Muscle of leg (tissue), 16 donors: ENCODE measurements around the gene RAB15. TPM values are rescaled to one million over a fixed set of nuclear protein-coding genes. Genes with fewer than 3 reads are reported as not detected.

ENCODE experiments used
- DNase-seq: peaks from one replicate; pipeline ENCODE4 v3.0.0; 2013
- H3K27ac ChIP-seq: one replicate; pipeline ENCODE4 v1.5.1; 2013; ENCODE audit warnings: mild to moderate bottlenecking, low read length, control low read depth
- H3K27me3 ChIP-seq: one replicate; pipeline ENCODE4 v1.6.1; 2013; ENCODE audit warnings: low read length; ENCODE audit not compliant: control insufficient read depth, insufficient read depth
- H3K36me3 ChIP-seq: one replicate; pipeline ENCODE4 v1.6.1; 2013; ENCODE audit warnings: low read length; ENCODE audit not compliant: control insufficient read depth, insufficient read depth
- H3K4me1 ChIP-seq: one replicate; pipeline ENCODE4 v1.6.1; 2013; ENCODE audit warnings: low read length; ENCODE audit not compliant: control insufficient read depth, insufficient read depth
- H3K4me3 ChIP-seq: one replicate; pipeline ENCODE4 v1.5.1; 2013; ENCODE audit warnings: low read length, control low read depth
- H3K9me3 ChIP-seq: replicated peaks from 2 replicates; pipeline ENCODE4 v1.6.1; 2013; ENCODE audit warnings: low read depth, low read length; ENCODE audit not compliant: control insufficient read depth
- WGBS: methylation state at CpG from one replicate; pipeline ENCODE4 v1.1.5; 2013; ENCODE audit warnings: missing lambda C conversion rate; ENCODE audit not compliant: insufficient coverage; 5-methylcytosine and 5-hydroxymethylcytosine counted together
- long read RNA-seq, 11 donors: transcript quantifications; one replicate each; lab custom pipeline, GENCODE V29; 2026
- polyA plus RNA-seq, 8 donors: library from polyadenylated mRNA; unstranded; fragments of 120-200 nt; gene quantifications; one replicate each; pipeline versions ENCODE4 v1.2.1 to v1.2.3, GENCODE V29; 2013; ENCODE audit warnings: inconsistent platforms in 1 of 8, low replicate concordance in 1 of 8; ENCODE audit not compliant: insufficient read length in 8 of 8, insufficient read depth in 1 of 8
- total RNA-seq: library from RNA; stranded (reverse); fragments of 120-200 nt; gene quantifications from one replicate; pipeline ENCODE4 v1.2.4, GENCODE V29; 2013

Gene RAB15
- total RNA-seq (15.7 TPM), polyA plus RNA-seq (10 to 100 TPM; 21.3 to 31.8 (median 26.2) TPM)
- long read RNA-seq, donor 1, partial matches to known transcripts, result 0 of 3 reads
- long read RNA-seq, donor 1, other reads (novel, unspliced or antisense), result 0 of 3 reads
- long read RNA-seq, donor 2, result 0 reads
- long read RNA-seq, donor 3, transcript RAB15-203 (7 exons, 3,515 nt), result major isoform, 8 of 8 reads
- long read RNA-seq, donor 3, partial matches to known transcripts, result 0 of 8 reads
- long read RNA-seq, donor 3, other reads (novel, unspliced or antisense), result 0 of 8 reads
- long read RNA-seq, donor 4, transcript RAB15-203 (7 exons, 3,515 nt), result major isoform, 5 of 5 reads
- long read RNA-seq, donor 4, partial matches to known transcripts, result 0 of 5 reads
- long read RNA-seq, donor 4, other reads (novel, unspliced or antisense), result 0 of 5 reads
- long read RNA-seq, donor 5, transcript RAB15-203 (7 exons, 3,515 nt), result major isoform, 7 of 7 reads
- long read RNA-seq, donor 5, partial matches to known transcripts, result 0 of 7 reads
- long read RNA-seq, donor 5, other reads (novel, unspliced or antisense), result 0 of 7 reads
- long read RNA-seq, donor 6, transcript RAB15-203 (7 exons, 3,515 nt), result major isoform, 12 of 12 reads
- long read RNA-seq, donor 6, partial matches to known transcripts, result 0 of 12 reads
- long read RNA-seq, donor 6, other reads (novel, unspliced or antisense), result 0 of 12 reads
- long read RNA-seq, donor 7, partial matches to known transcripts, result 0 of 5 reads
- long read RNA-seq, donor 7, other reads (novel, unspliced or antisense), result 0 of 5 reads
- long read RNA-seq, donor 8, result 0 reads
- long read RNA-seq, donor 9, partial matches to known transcripts, result 0 of 3 reads
- long read RNA-seq, donor 9, other reads (novel, unspliced or antisense), result 0 of 3 reads
- long read RNA-seq, donor 10, partial matches to known transcripts, result 0 of 4 reads
- long read RNA-seq, donor 10, other reads (novel, unspliced or antisense), result 0 of 4 reads
- long read RNA-seq, donor 11, partial matches to known transcripts, result 0 of 2 reads
- long read RNA-seq, donor 11, other reads (novel, unspliced or antisense), result 0 of 2 reads

DNA sequence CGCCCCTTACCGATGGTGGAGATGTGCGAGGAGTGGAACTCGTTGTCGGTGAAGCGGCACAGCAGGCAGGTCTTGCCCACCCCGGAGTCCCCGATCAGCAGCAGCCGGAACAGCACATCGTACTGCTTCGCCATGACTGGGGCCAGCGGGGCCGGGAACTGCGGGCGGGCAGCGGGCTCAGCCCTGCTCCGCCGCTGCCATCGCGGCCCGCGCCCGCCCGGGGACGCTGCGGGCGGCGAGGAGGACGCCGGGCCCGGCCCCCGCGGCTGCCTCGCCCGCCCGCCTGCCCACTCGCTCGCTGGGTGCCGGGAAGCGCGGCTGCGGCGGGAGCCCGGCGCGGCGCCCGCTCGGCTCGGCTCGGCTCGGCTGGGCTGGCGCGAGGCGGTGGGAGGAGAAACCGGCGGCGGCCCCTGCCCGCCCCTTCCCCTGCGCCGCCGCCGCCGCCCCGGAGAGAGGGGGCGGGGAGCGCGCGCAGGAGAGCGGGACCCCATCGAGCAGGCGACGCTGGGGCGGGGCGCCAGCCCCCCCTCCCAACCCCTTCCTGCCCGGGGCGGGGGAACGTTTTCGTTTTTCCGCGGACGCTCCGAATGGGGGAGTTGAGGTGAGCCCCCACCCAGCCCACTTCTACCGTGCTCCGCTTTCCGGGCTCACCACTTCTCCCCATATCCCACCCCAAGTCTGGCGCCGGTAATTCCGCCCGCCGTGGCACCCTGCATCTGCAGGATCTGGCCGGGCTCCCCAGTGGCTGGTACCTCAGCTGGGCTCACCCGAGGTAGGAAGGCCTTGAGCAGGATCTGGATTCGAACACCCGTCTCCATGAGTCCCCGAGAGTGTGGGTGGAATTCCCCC, at the start of gene RAB15:
RAB15 (minus strand) TSS at position 394 of the 849 bp plus-strand sequence; CDS start at position 134, 260 bp downstream.
- H3K27me3 ChIP-seq, result peaks cover 2% of the 10 kb centered on the region
- H3K4me3 ChIP-seq, result peak within 1 kb of the TSS; percentile 57
- peaks cover 40% of the 10 kb centered on the region for H3K4me1 ChIP-seq
- peak; percentile 78 for DNase-seq
- 0% methylated on average over 75 of the region's 96 CpGs for WGBS
- H3K9me3 ChIP-seq, result no peaks in the 10 kb centered on the region
- H3K36me3 ChIP-seq, result peaks cover 2% of the 10 kb centered on the region
- H3K27ac ChIP-seq, result no peak within 1 kb of the TSS

DNA sequence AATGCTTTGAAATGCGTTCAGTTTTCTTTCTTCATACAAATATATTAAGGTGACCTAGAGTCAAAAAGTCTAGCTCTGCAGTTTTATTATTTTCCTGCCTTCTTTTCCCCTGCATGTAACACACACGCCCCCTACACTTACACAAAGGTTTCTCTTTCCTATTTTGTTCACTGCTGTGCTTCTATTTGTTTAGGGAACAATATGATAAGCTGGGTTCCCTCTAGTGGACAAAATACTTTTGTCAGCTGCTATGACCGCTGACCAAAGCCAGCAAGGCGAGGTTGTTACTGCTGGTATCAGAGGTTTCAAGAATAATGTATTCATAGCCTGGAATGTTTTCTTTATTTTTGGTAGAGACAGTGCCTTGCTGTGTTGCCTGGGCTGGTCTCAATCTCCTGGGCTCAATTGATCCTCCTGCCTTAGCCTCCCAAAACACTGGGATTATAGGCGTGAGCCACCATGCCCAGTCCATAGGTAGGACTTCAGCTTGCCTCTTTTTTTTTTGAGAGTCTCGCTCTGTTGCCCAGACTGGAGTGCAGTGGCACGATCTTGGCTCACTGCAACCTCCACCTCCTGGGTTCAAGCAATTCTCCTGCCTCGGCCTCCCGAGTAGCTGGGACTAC, 47.9 kb upstream of the RAB15 start:
- Histone ChIP-seq H3K27me3 (no peaks in the 10 kb centered on the region), H3K4me1 (no peaks in the 10 kb centered on the region), H3K36me3 (peaks cover 33% of the 10 kb centered on the region), H3K4me3 (no peak overlapping the region), H3K27ac (no peak overlapping the region), H3K9me3 (no peaks in the 10 kb centered on the region)
- 59% methylated on average over 3 of the region's 9 CpGs for WGBS
- peak; percentile 85 for DNase-seq

DNA sequence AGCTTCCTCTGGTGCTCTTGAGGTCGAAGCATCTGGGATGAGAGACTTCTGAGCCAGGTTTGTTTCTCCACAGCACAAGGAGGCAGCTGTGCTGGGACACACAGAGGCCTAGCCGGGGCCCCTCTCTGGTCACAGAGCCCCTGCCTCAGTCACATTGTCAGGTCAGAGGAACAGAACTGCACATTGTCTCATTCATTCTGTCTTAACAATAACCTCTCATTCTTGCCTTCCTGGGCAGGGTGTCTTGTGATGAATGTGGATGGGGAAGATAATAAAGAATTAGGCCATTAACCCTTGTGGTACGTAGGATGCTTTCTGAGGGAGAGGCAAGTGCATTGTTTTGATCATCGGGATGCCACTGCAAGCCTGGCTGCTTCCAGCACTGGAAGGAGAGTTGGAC, 44.3 kb upstream of the RAB15 start:
- Histone ChIP-seq H3K4me1 (no peaks in the 10 kb centered on the region), H3K4me3 (no peak overlapping the region), H3K9me3 (no peaks in the 10 kb centered on the region), H3K36me3 (peaks cover 52% of the 10 kb centered on the region), H3K27ac (no peak overlapping the region), H3K27me3 (no peaks in the 10 kb centered on the region)
- WGBS, result 81% methylated on average over 3 of the region's 4 CpGs
- DNase-seq, result no peak

DNA sequence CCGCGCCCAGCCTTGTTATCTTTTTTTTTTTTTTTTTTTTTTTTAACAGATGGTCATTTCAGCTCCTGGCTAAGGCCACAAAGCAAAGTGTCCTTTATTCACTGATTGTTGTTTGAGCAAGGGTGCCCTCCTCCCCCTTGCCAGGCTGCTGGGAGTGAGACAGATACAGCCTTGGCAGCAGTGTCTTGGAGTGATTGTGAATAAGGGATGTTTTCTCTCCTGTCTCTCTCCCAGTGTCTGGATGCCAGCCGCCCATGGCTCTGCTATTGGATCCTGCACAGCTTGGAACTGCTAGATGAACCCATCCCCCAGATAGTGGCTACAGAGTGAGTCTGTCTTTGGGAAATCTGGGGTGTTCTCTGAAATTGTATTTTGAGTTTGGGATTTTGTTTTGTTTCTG, 43.3 kb upstream of the RAB15 start:
- no peak overlapping the region for H3K27ac ChIP-seq

DNA sequence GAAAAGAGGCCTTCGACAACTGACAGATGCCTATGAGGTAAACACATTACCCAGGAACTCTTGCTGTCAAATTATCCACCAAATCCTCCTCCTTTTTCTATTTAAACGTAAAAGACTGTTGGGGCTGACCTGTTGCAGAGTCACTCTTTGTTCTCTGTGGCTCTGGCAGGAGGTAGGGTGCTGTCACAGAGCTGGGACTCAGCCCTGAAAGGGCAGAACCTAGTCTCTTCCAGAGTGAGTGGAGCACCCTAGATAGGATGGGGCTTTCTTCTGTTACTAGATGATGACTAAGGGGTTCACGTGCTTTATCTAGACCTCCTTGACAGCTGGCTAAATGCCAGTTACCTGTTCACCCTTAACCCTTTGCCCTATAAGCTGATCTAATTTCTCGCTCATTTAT, 40.2 kb upstream of the RAB15 start:
- peaks cover 70% of the 10 kb centered on the region for H3K36me3 ChIP-seq
- no peaks in the 10 kb centered on the region for H3K4me1 ChIP-seq
- H3K27me3 ChIP-seq, result no peaks in the 10 kb centered on the region
- no peak overlapping the region for H3K27ac ChIP-seq
- DNase-seq, result no peak
- H3K4me3 ChIP-seq, result no peak overlapping the region
- H3K9me3 ChIP-seq, result no peaks in the 10 kb centered on the region
- 83% methylated on average over 1 of the region's 4 CpGs for WGBS

More for the DNA sequence above, 43.3 kb upstream of the RAB15 start:
- Histone ChIP-seq H3K4me1 (no peaks in the 10 kb centered on the region), H3K9me3 (no peaks in the 10 kb centered on the region), H3K27me3 (no peaks in the 10 kb centered on the region), H3K4me3 (no peak overlapping the region), H3K36me3 (peaks cover 55% of the 10 kb centered on the region)
- WGBS, result no CpG with 5 or more reads among the region's 3 CpGs
- no peak for DNase-seq

DNA sequence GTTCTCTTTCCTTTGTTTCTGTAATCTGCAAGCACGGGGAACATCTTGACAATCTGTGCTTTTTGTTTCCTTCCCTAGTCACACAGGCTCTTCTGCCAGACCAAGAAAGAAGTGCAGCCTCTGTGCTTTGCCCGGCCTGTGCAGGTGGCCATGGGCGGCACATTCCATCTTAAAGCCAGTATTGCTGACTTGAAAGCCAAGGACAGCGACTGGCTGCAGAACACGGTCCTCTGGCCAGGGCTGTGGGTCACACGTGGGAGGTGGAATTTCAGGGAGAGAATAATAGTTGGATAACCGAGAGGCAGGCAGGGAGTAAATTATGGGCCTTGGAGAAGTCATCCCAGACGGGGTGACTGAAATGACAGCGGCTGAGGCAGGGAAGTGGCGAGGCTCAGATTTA, 39.4 kb upstream of the RAB15 start:
- Histone ChIP-seq H3K9me3 (no peaks in the 10 kb centered on the region), H3K4me1 (no peaks in the 10 kb centered on the region), H3K27ac (no peak overlapping the region), H3K4me3 (no peak overlapping the region), H3K27me3 (no peaks in the 10 kb centered on the region), H3K36me3 (peaks cover 66% of the 10 kb centered on the region)
- DNase-seq, result no peak
- WGBS, result 79% methylated on average over 9 of the region's 10 CpGs

DNA sequence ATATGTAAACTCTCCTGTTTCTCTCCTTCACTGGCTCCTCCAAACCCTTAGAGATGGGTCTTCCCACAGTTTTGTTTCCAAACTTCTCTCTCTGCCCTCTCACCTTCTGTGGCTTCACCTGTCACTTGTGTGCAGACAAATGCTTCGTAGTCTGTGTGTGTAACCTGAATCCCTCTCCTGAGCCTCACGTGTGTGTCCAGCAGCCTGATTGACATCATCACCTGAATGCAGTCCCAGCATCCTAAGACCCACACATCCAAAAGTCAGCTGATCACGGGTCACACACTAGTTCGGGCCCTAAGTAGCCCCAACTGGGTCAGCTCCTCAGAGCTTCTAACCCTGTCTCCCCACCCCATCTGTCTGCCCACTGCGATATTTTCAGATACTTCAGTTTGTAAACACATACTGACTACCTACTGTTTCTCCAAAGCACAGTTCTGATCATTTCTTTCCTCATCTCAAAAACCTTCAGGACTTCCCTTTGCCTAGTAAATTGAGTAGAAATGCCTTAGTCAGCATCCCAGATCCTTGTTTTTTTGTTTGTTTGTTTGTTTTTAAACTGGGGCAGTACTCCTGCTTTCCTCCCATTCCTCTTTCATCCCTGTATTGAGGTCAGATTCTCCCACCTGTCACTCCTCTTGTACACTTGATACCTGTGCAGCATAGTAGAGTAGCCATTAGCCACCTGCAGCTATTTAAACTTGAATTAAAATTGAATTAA, 38.2 kb upstream of the RAB15 start:
- DNase-seq, result no peak
- peaks cover 56% of the 10 kb centered on the region for H3K36me3 ChIP-seq
- H3K9me3 ChIP-seq, result no peaks in the 10 kb centered on the region
- no peak overlapping the region for H3K27ac ChIP-seq
- H3K4me1 ChIP-seq, result no peaks in the 10 kb centered on the region
- H3K27me3 ChIP-seq, result no peaks in the 10 kb centered on the region
- no peak overlapping the region for H3K4me3 ChIP-seq
- 72% methylated on average over 4 of the region's 5 CpGs for WGBS

DNA sequence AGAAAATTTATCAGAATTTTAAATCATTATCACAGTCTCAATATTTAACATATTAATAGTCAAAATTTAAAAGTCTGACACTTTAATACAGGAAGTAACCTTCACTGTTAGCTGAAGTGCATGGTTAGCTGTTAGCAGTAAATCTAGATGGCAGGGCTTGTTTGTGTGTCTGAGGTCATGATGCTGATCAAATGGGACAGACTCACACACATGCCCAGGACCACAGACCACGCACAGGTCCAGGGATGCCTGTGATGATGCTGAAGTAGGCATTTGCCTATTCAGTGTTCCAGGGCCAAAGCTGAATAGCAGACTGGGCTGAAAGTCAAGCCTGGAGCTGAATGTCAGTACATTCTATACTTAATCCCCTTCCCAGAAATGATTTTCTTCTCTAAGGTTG, 35.1 kb upstream of the RAB15 start:
- Histone ChIP-seq H3K36me3 (peaks cover 41% of the 10 kb centered on the region), H3K27me3 (no peaks in the 10 kb centered on the region), H3K27ac (no peak overlapping the region), H3K9me3 (no peaks in the 10 kb centered on the region), H3K4me1 (no peaks in the 10 kb centered on the region), H3K4me3 (no peak overlapping the region)
- WGBS, result no CpG with 5 or more reads among the region's 1 CpG
- no peak for DNase-seq

DNA sequence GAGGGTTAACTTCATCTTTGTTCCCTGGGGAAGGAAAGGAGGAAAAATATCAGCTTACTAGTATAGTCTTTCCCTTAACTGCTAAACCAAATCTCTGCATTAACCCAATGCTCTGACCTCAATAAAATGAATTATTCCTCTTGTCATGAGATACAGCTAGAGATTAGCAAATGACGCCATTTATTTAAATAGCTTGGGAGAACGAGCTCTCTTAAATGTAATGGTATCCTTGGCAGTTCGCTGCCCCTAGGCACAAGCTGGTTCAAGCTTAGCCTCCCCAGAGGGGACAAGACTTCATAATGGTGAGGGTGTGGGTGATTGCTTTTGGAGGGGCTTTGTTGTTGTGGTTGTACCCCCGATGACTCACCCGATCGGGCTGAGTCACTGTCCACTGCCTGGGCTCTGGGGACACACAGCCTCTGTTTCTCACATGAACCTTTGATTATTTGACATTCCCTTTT, 34.2 kb upstream of the RAB15 start:
- WGBS, result no CpG with 5 or more reads among the region's 6 CpGs
- H3K4me1 ChIP-seq, result no peaks in the 10 kb centered on the region
- no peak overlapping the region for H3K4me3 ChIP-seq
- no peak overlapping the region for H3K27ac ChIP-seq
- no peaks in the 10 kb centered on the region for H3K9me3 ChIP-seq
- H3K27me3 ChIP-seq, result no peaks in the 10 kb centered on the region
- peaks cover 32% of the 10 kb centered on the region for H3K36me3 ChIP-seq
- no peak for DNase-seq
